ENCODE measurements around the gene KIF26B.

The KIF26B gene

GRCh38 chr1:245290836-245291235 is 136.1 kb downstream of the KIF26B start:
- H3K4me3 ChIP-seq (ENCODE audit: low read depth, low read length, poor library complexity, severe bottlenecking) = no peak overlapping the region
- H3K9me3 ChIP-seq (ENCODE audit: low read length) = no peaks in the 10 kb centered on the region
- H3K79me2 ChIP-seq (ENCODE audit: insufficient read depth, low read length) = no peaks in the 10 kb centered on the region
- no peaks in the 10 kb centered on the region for H3K9me2 ChIP-seq (ENCODE audit: low read depth, low read length)
- H3K4me1 ChIP-seq (ENCODE audit: insufficient read depth, low read length, severe bottlenecking) = no peaks in the 10 kb centered on the region
- H3K36me3 ChIP-seq (ENCODE audit: insufficient read depth, low read length) = no peaks in the 10 kb centered on the region
- no peaks in the 10 kb centered on the region for H3F3A ChIP-seq (ENCODE audit: insufficient read depth, low read length)
- no peak overlapping the region for H3K9ac ChIP-seq (ENCODE audit: low read length)
- no peak for TF ChIP-seq CTCF (IDR thresholded peaks at IDR 0.05; ENCODE audit: low read length)
- no peak for TF ChIP-seq EZH2 (IDR thresholded peaks at IDR 0.05; ENCODE audit: borderline replicate concordance, low read length)
- no peak overlapping the region for H3K27ac ChIP-seq (ENCODE audit: low read depth, low read length, poor library complexity, severe bottlenecking)
- no peak overlapping the region for H3K4me2 ChIP-seq (ENCODE audit: low read length)
- no peaks in the 10 kb centered on the region for H4K20me1 ChIP-seq (ENCODE audit: insufficient read depth, low read length)
- H2AFZ ChIP-seq (ENCODE audit: low read length) = no peak overlapping the region
- H3K27me3 ChIP-seq (ENCODE audit: insufficient read depth, low read length) = no peaks in the 10 kb centered on the region; the same call in 1 of the 2 replicates

GRCh38 chr1:245291351-245291750 is 136.6 kb downstream of the KIF26B start:
- Histone ChIP-seq H3K27ac (ENCODE audit: low read depth, low read length, poor library complexity, severe bottlenecking) (no peak overlapping the region), H3K4me3 (ENCODE audit: low read depth, low read length, poor library complexity, severe bottlenecking) (no peak overlapping the region), H2AFZ (ENCODE audit: low read length) (no peak overlapping the region), H3K4me1 (ENCODE audit: insufficient read depth, low read length, severe bottlenecking) (no peaks in the 10 kb centered on the region), H3K9me2 (ENCODE audit: low read depth, low read length) (no peaks in the 10 kb centered on the region), H4K20me1 (ENCODE audit: insufficient read depth, low read length) (no peaks in the 10 kb centered on the region), H3K36me3 (ENCODE audit: insufficient read depth, low read length) (no peaks in the 10 kb centered on the region), H3F3A (ENCODE audit: insufficient read depth, low read length) (no peaks in the 10 kb centered on the region), H3K4me2 (ENCODE audit: low read length) (no peak overlapping the region), H3K27me3 (ENCODE audit: insufficient read depth, low read length) (no peaks in the 10 kb centered on the region; the same call in 1 of the 2 replicates), H3K9ac (ENCODE audit: low read length) (no peak overlapping the region), H3K9me3 (ENCODE audit: low read length) (no peaks in the 10 kb centered on the region), H3K79me2 (ENCODE audit: insufficient read depth, low read length) (no peaks in the 10 kb centered on the region)
- TF ChIP-seq CTCF (IDR thresholded peaks at IDR 0.05; ENCODE audit: low read length) = no peak
- no peak for TF ChIP-seq EZH2 (IDR thresholded peaks at IDR 0.05; ENCODE audit: borderline replicate concordance, low read length)

- H3K9me3 ChIP-seq (ENCODE audit: low read length) = no peaks in the 10 kb centered on the region
- H3F3A ChIP-seq (ENCODE audit: insufficient read depth, low read length) = no peaks in the 10 kb centered on the region
- H3K4me3 ChIP-seq (ENCODE audit: low read depth, low read length, poor library complexity, severe bottlenecking) = no peak overlapping the region
- H3K4me1 ChIP-seq (ENCODE audit: insufficient read depth, low read length, severe bottlenecking) = no peaks in the 10 kb centered on the region
- no peak overlapping the region for H3K9ac ChIP-seq (ENCODE audit: low read length)
- no peak overlapping the region for H2AFZ ChIP-seq (ENCODE audit: low read length)
- H3K27ac ChIP-seq (ENCODE audit: low read depth, low read length, poor library complexity, severe bottlenecking) = no peak overlapping the region
- H4K20me1 ChIP-seq (ENCODE audit: insufficient read depth, low read length) = no peaks in the 10 kb centered on the region
- no peaks in the 10 kb centered on the region; the same call in 1 of the 2 replicates for H3K27me3 ChIP-seq (ENCODE audit: insufficient read depth, low read length)
- H3K4me2 ChIP-seq (ENCODE audit: low read length) = no peak overlapping the region
- TF ChIP-seq CTCF (IDR thresholded peaks at IDR 0.05; ENCODE audit: low read length) (no peak), EZH2 (IDR thresholded peaks at IDR 0.05; ENCODE audit: borderline replicate concordance, low read length) (no peak)
- H3K79me2 ChIP-seq (ENCODE audit: insufficient read depth, low read length) = no peaks in the 10 kb centered on the region
- no peaks in the 10 kb centered on the region for H3K36me3 ChIP-seq (ENCODE audit: insufficient read depth, low read length)
- H3K9me2 ChIP-seq (ENCODE audit: low read depth, low read length) = no peaks in the 10 kb centered on the region
Observed at GRCh38 chr1:245292141-245292540, 137.4 kb downstream of the KIF26B start.
